ENCODE measurements around the gene ANKH.
A peak's percentile ranks its signal among the peaks of the same experiment; 100 is the strongest.
"Not testable (repeated sequence)": the region's sequence is repeated elsewhere in the genome, so short reads cannot be mapped to it uniquely, and the experiment has no call there.

Gene ANKH

GRCh38 chr5:14853685-14854084 is 17.9 kb downstream of the ANKH start:
- no peak for DNase-seq

GRCh38 chr5:14852779-14853178 is 18.8 kb downstream of the ANKH start:
- no peak for DNase-seq

DNA sequence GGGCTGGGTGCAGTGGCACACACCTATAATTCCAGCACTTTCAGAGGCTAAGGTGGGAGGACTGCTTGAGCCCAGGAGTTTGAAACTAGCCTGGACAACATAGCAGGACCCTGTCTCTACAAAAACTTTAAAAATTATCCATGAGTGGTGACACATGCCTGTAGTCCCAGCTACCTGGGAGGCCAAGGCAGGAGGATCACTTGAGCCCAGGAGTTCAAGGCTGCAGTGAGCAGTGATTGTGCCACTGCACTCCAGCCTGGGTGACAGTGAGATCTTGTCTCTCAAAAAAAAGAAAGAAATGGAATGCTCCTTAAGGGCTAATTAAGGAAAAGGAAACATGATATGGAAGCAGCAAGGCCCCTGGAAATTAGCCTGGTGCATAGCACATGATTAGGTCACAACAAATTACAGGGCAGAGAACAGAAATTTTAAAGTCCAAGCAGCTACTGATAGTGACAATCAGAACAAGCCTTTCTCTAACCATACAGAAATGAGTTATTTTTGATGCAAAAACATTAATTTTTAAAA is 19.5 kb downstream of the ANKH start:
- DNase-seq = no peak

- no peak for DNase-seq
Measured at GRCh38 chr5:14851597-14851996, 20.0 kb downstream of the ANKH start.

GRCh38 chr5:14851050-14851419 is 20.5 kb downstream of the ANKH start:
- DNase-seq = no peak

- DNase-seq = no peak
Measured at GRCh38 chr5:14850419-14851049, 21.0 kb downstream of the ANKH start.

- no peak for DNase-seq
Measured at GRCh38 chr5:14849516-14850294, 21.9 kb downstream of the ANKH start.

DNA sequence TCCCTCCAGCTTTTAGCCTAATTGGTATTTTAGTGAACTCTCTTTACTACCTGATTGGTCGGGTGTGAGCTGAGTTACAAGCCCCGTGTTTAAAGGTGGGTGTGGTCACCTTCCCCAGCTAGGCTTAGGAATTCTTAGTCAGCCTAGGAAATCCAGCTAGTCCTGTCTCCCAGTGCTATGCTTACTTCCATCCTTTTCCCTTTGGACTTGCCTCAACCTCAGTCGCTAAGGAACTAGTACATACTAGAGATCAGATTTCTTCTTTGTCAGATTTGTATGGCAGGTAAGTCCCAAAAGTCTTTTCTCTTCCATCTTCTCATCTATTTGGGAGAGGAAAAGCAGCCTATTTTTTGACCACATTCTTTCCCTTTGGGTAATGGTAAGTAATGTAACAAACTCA is 22.6 kb downstream of the ANKH start:
- DNase-seq = not testable (repeated sequence)

- DNase-seq = no peak
Measured at GRCh38 chr5:14848385-14848784, 23.2 kb downstream of the ANKH start.

DNA sequence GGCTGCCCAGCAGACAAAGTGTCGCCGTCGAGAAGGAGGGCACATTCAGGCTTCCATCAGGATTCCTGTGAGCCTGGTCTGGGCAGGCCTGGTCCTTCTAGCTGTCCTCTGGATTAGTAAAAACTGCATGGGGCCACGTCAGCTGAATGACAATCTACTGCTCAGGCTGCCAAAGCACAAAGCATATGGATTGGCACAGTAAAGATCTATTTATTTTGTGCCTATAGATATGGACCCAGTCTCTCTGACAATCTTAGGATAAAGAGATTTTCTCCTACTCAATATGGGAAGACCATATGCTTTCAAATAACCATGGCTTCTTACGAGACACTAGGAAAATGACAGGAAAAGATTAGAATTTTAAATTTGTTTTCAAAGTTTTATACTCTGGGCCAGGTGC is 24.1 kb downstream of the ANKH start:
- DNase-seq = no peak

DNA sequence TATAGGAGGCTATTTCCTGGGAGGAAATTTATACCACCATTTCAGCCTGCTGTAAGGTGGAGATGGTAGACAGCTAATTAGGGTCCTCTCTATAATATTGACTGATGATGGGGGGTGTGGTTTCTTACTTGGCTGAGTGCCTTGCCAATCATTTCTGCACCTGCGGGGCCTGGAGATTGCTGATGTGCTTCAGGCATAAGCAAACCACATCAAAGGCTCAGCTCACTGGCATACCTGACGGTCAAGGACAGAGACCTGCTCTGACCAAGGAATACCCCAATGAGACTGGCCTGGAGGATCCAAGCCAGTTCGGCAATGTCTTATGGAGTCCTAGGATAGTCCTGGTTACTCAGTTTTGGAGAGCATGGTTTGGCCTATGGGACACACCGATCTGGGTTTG is 29.5 kb downstream of the ANKH start:
- peak; percentile 3 for DNase-seq

- DNase-seq = no peak
Measured at GRCh38 chr5:14840624-14841023, 31.0 kb downstream of the ANKH start.

DNA sequence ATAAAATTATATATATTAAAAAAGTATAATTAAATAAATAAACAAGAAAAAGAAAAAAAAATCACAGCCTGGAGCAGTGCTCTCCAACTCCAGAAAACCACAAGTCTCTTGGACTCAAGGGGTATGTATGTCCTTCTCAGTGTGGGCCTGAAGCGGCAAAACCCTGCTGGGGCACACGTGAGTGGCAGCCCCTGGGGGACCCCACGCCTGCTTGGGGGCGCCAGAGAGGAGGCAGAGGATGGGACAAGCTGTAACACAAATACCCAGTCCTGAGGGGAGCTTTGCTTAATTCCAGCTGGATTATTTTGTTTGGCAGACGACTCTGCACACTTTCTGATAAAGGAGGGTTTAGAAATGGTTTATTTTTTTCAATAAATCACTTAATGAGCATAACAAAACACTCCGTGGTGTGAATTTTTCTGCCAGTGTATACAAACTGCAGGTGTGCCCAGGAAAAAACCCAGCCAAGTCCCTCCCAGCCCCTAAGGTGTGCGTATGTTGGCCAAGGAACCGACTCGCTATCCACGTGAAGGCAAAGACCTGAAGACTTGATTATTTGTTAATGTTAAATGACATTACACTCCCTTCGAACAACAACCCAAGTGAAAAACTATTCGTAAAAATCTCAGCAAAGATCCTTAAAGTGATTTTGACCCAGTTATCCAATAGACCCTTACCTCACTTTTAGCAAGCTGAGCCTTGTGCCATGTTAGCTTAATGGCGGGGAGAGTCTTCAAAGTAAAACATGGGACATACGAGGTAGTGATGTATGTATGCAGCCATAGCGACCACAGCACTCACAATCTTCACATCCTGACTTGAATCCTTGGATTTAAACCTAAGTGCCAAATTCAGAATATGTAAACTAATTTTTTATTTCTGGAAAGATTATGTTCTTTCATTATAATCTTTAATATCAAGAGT is 32.9 kb downstream of the ANKH start:
- DNase-seq = no peak

- not testable (repeated sequence) for DNase-seq
Measured at GRCh38 chr5:14837423-14838122, 34.0 kb downstream of the ANKH start.

GRCh38 chr5:14834584-14835550 is 36.7 kb downstream of the ANKH start:
- DNase-seq = no peak

GRCh38 chr5:14834062-14834461 is 37.5 kb downstream of the ANKH start:
- DNase-seq = no peak

DNA sequence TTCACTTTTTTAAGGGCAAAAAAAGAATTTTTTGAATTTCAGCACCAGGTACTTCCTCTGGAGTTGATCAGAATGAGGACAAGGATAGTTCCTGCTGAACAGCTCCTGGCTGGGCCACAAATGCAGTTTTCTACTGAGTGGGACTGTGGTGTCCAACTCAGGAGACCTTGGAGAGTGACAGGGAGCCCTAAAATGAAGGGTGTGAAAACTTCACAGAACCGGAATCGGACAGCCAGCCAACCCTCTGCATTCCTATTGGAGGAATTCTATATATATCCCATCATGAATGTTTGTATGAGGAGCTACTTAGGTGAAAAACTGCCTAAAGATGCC is 40.6 kb downstream of the ANKH start:
- DNase-seq = no peak

GRCh38 chr5:14830210-14831005 is 41.2 kb downstream of the ANKH start:
- DNase-seq = no peak

DNA sequence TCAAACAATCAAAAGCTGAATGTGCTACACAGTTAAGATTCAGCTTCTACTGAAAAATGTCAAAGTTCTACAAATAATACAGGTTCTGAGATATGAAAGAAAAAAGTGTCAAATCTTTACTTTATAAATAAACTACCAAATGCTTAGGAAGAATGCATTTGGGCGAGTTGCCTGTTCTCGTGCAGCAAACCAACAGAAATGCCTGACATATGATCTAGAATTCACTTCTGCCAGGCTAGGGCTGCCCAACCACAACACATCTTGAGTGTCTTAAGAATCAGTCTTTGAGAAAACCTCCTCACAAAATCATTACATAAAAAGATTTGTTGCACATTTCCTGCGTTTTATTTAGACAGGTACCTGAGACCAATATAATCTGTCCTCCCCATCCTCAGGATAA is 42.2 kb downstream of the ANKH start:
- DNase-seq = no peak

GRCh38 chr5:14826714-14827113 is 44.9 kb downstream of the ANKH start:
- DNase-seq = no peak

GRCh38 chr5:14825977-14826376 is 45.6 kb downstream of the ANKH start:
- no peak for DNase-seq
